G401 (cell line): ENCODE data around the gene STAT4. TPM values are rescaled to one million over a fixed set of nuclear protein-coding genes. Genes with fewer than 3 reads are reported as not detected.

ENCODE experiments used
- DNase-seq: peaks from one replicate; pipeline ENCODE4 v3.0.0-alpha.2; 2015; ENCODE audit warnings: low spot score
- in situ Hi-C: cut with HindIII; loops from 2 replicates; pipeline ENCODE4 v1.10.0; 2016; ENCODE audit warnings: low sequenced_read_pairs, mixed read lengths
- total RNA-seq: library from RNA; depleted of rRNA; stranded (reverse); fragments of >200 nt; shearing (Covaris generic); gene quantifications from 2 replicates; pipeline ENCODE4 v1.2.3, GENCODE V29; 2014

STAT4 gene
- total RNA-seq, 1 experiment from 2014 or later = not detected

GRCh38 chr2:191113761-191114160, 37.0 kb downstream of the STAT4 start:
- in situ Hi-C loops = no loop called here
- no peak for DNase-seq

- no peak for DNase-seq
- in situ Hi-C loops = no loop called here
Observed at GRCh38 chr2:191112448-191112901, 38.3 kb downstream of the STAT4 start.

GRCh38 chr2:191109888-191110287, 40.9 kb downstream of the STAT4 start:
- in situ Hi-C loops = no loop called here
- DNase-seq = no peak

GRCh38 chr2:191108331-191108730, 42.5 kb downstream of the STAT4 start:
- no peak for DNase-seq
- in situ Hi-C loops = no loop called here

- in situ Hi-C loops = no loop called here
- DNase-seq = no peak
Observed at GRCh38 chr2:191105082-191105481, 45.7 kb downstream of the STAT4 start.

- no peak for DNase-seq
- in situ Hi-C loops = no loop called here
Observed at GRCh38 chr2:191103774-191104173, 47.0 kb downstream of the STAT4 start.

GRCh38 chr2:191100216-191100615, 50.6 kb downstream of the STAT4 start:
- in situ Hi-C loops = no loop called here
- no peak for DNase-seq

GRCh38 chr2:191087311-191087710, 63.5 kb downstream of the STAT4 start:
- in situ Hi-C loops = no loop called here
- no peak for DNase-seq

- DNase-seq = no peak
- in situ Hi-C loops = no loop called here
Observed at GRCh38 chr2:191086706-191087105, 64.1 kb downstream of the STAT4 start.

GRCh38 chr2:191083540-191083939, 67.3 kb downstream of the STAT4 start:
- no peak for DNase-seq
- in situ Hi-C loops = no loop called here

GRCh38 chr2:191082321-191082720, 68.5 kb downstream of the STAT4 start:
- DNase-seq = no peak
- in situ Hi-C loops = no loop called here

GRCh38 chr2:191081411-191082155, 69.2 kb downstream of the STAT4 start:
- DNase-seq = no peak
- in situ Hi-C loops = no loop called here

- no peak for DNase-seq
- in situ Hi-C loops = no loop called here
Observed at GRCh38 chr2:191078165-191078867, 72.5 kb downstream of the STAT4 start.

- DNase-seq = no peak
- in situ Hi-C loops = no loop called here
Observed at GRCh38 chr2:191070276-191070675, 80.5 kb downstream of the STAT4 start.

GRCh38 chr2:191069606-191070005, 81.2 kb downstream of the STAT4 start:
- in situ Hi-C loops = no loop called here
- DNase-seq = no peak

GRCh38 chr2:191066919-191067233, 83.9 kb downstream of the STAT4 start:
- in situ Hi-C loops = no loop called here
- DNase-seq = no peak

- DNase-seq = no peak
- in situ Hi-C loops = no loop called here
Observed at GRCh38 chr2:191066197-191066918, 84.4 kb downstream of the STAT4 start.

- no peak for DNase-seq
- in situ Hi-C loops = no loop called here
Observed at GRCh38 chr2:191065785-191066184, 85.0 kb downstream of the STAT4 start.

- no peak for DNase-seq
- in situ Hi-C loops = no loop called here
Observed at GRCh38 chr2:191064590-191064989, 86.2 kb downstream of the STAT4 start.

GRCh38 chr2:191063584-191063983, 87.2 kb downstream of the STAT4 start:
- DNase-seq = no peak
- in situ Hi-C loops = no loop called here
